Endothelial cell (in vitro differentiated cells): ENCODE results near the gene CLPTM1L. TPM values are rescaled to one million over a fixed set of nuclear protein-coding genes. Genes with fewer than 3 reads are reported as not detected.

ENCODE experiments used
- DNase-seq: peaks from one replicate; pipeline ENCODE4 v3.0.0; 2021; ENCODE audit warnings: low spot score
- H3K27ac Mint-ChIP-seq: one replicate; pipeline ENCODE4 v1.8.0; 2021; ENCODE audit warnings: mixed read lengths, inconsistent platforms; ENCODE audit not compliant: unreplicated experiment
- H3K27me3 Mint-ChIP-seq: one replicate; pipeline ENCODE4 v1.8.0; 2021; ENCODE audit warnings: mild to moderate bottlenecking, moderate library complexity, mixed read lengths, inconsistent platforms; ENCODE audit not compliant: unreplicated experiment
- H3K36me3 Mint-ChIP-seq: one replicate; pipeline ENCODE4 v1.8.0; 2021; ENCODE audit warnings: mild to moderate bottlenecking, low read depth, mixed read lengths, inconsistent platforms; ENCODE audit not compliant: unreplicated experiment
- H3K4me1 Mint-ChIP-seq: one replicate; pipeline ENCODE4 v1.8.0; 2021; ENCODE audit warnings: mild to moderate bottlenecking, mixed read lengths, inconsistent platforms; ENCODE audit not compliant: unreplicated experiment
- H3K4me3 Mint-ChIP-seq: one replicate; pipeline ENCODE4 v1.8.0; 2021; ENCODE audit warnings: mild to moderate bottlenecking, mixed read lengths, inconsistent platforms; ENCODE audit not compliant: unreplicated experiment
- H3K9me3 Mint-ChIP-seq: one replicate; pipeline ENCODE4 v1.8.0; 2021; ENCODE audit warnings: mixed read lengths, inconsistent platforms; ENCODE audit not compliant: unreplicated experiment
- CTCF ChIP-seq: fragments of 200-600 bp; sonication (generic); IDR thresholded peaks from one replicate; pipeline ENCODE4 v1.5.0; 2021; ENCODE audit warnings: antibody characterized with exemption; ENCODE audit not compliant: unreplicated experiment
- total RNA-seq: library from RNA; stranded (reverse); fragmentation: NEBNext Ultra II Directional; extraction: Animal tissue kit (Norgen Biotek cat#: 25700); gene quantifications from one replicate; pipeline ENCODE4 v1.2.1, GENCODE V29; 2021; ENCODE audit not compliant: unreplicated experiment

Gene CLPTM1L
- total RNA-seq, 1 donor from 2014 or later: 86.6 TPM

GRCh38 chr5:1391691-1392090, 46.8 kb upstream of the CLPTM1L start:
- no peak for TF ChIP-seq CTCF
- Mint-ChIP-seq H3K4me3 (no peak overlapping the region), H3K27ac (no peak overlapping the region), H3K36me3 (peaks cover 3% of the 10 kb centered on the region), H3K9me3 (no peaks in the 10 kb centered on the region), H3K4me1 (peaks cover under 1% of the 10 kb centered on the region), H3K27me3 (peaks cover 21% of the 10 kb centered on the region)
- no peak for DNase-seq

- no peak for DNase-seq
These were observed 46.1 kb upstream of the CLPTM1L start for GRCh38 chr5:1390861-1391600.

GRCh38 chr5:1390333-1390732, 45.4 kb upstream of the CLPTM1L start:
- Mint-ChIP-seq H3K4me1 (peaks cover 10% of the 10 kb centered on the region), H3K36me3 (peaks cover 3% of the 10 kb centered on the region), H3K4me3 (no peak overlapping the region), H3K9me3 (no peaks in the 10 kb centered on the region), H3K27me3 (peaks cover 29% of the 10 kb centered on the region), H3K27ac (no peak overlapping the region)
- no peak for DNase-seq
- TF ChIP-seq CTCF: no peak

More at GRCh38 chr5:1390861-1391600, 46.1 kb upstream of the CLPTM1L start:
- Mint-ChIP-seq H3K36me3 (peaks cover 3% of the 10 kb centered on the region), H3K4me3 (no peak overlapping the region), H3K4me1 (peaks cover 7% of the 10 kb centered on the region), H3K9me3 (no peaks in the 10 kb centered on the region), H3K27me3 (peaks cover 25% of the 10 kb centered on the region), H3K27ac (no peak overlapping the region)
- no peak for TF ChIP-seq CTCF

- Mint-ChIP-seq H3K36me3 (peaks cover 3% of the 10 kb centered on the region), H3K27me3 (peaks cover 31% of the 10 kb centered on the region), H3K27ac (no peak overlapping the region), H3K4me1 (peaks cover 10% of the 10 kb centered on the region), H3K9me3 (no peaks in the 10 kb centered on the region), H3K4me3 (no peak overlapping the region)
- no peak for DNase-seq
- TF ChIP-seq CTCF: no peak
These were observed 43.6 kb upstream of the CLPTM1L start for GRCh38 chr5:1388383-1388967.

GRCh38 chr5:1387876-1388275, 43.0 kb upstream of the CLPTM1L start:
- no peak for DNase-seq
- Mint-ChIP-seq H3K27ac (no peak overlapping the region), H3K36me3 (peaks cover 3% of the 10 kb centered on the region), H3K4me1 (peaks cover 10% of the 10 kb centered on the region), H3K4me3 (no peak overlapping the region), H3K9me3 (no peaks in the 10 kb centered on the region), H3K27me3 (peaks cover 31% of the 10 kb centered on the region)
- no peak for TF ChIP-seq CTCF
